Measurements from ENCODE around the gene GSTO2. TPM values are rescaled to one million over a fixed set of nuclear protein-coding genes. Genes with fewer than 3 reads are reported as not detected.

The GSTO2 gene
- total and polyA plus RNA-seq, 2 of the 13 experiments (the other 11 are each of a cell fraction or from before 2014, with no cell fraction given): 2.1 to 7.9 TPM

GRCh38 chr10:104234934-104235333 is 34.0 kb upstream of the GSTO2 start:
- H3K36me3 ChIP-seq (replicated peaks in 1 of 2; ENCODE audit: control insufficient read depth in 1 of 2, insufficient read depth in 2 of 2, low read length in 2 of 2): no peaks in the 10 kb centered on the region
- no peak overlapping the region for H3K4me3 ChIP-seq (replicated peaks in 1 of 3; ENCODE audit: insufficient read depth in 1 of 3, low read depth in 2 of 3, low read length in 3 of 3)
- no peak for DNase-seq (ENCODE audit: low spot score)
- CTCF ChIA-PET (ENCODE audit: low intra/inter-chr PET ratio, low total read pairs): no interaction called here
- H3K9ac ChIP-seq (ENCODE audit: insufficient read depth, low read depth, low read length): no peak overlapping the region
- no peak overlapping the region for H3K27ac ChIP-seq (ENCODE audit: extremely low read length, insufficient read depth, low read length)
- no peaks in the 10 kb centered on the region for H4K20me1 ChIP-seq (ENCODE audit: insufficient read depth, low read length)
- WGBS (ENCODE audit: low lambda C conversion rate): 13% methylated on average over 1 of the region's 1 CpG
- no peak overlapping the region for H2AFZ ChIP-seq (ENCODE audit: low read length)
- peaks cover 21% of the 10 kb centered on the region for H3K4me1 ChIP-seq (ENCODE audit: insufficient read depth, low read length)
- peaks cover 7% of the 10 kb centered on the region for H3K9me3 ChIP-seq (ENCODE audit: low read length)
- H3K4me2 ChIP-seq (ENCODE audit: low read depth, low read length): no peak overlapping the region
- BruUV-seq (replicated peaks): no TSS peak
- POLR2A ChIA-PET: no interaction called here
- no peak for ATAC-seq
- no peaks in the 10 kb centered on the region; a peak in 2 of 5 replicates for H3K27me3 ChIP-seq (ENCODE audit: control insufficient read depth in 1 of 2, insufficient read depth in 2 of 2, low read length in 2 of 2)
- no peak for FAIRE-seq
- in situ Hi-C loops (cut with HindIII; ENCODE audit: extremely low pct_ligation_motif_present, low pct_unique_long_range_greater_than_20kb) (no loop called here), intact Hi-C loops (cut with micrococcal nuclease; ENCODE audit: unreplicated experiment) (no loop called here)
- H3K79me2 ChIP-seq (ENCODE audit: insufficient read depth, low read length): no peaks in the 10 kb centered on the region
- TF ChIP-seq ZMYM3 (CRISPR knock-in tag; IDR thresholded peaks at IDR 0.05): no peak

GRCh38 chr10:104235801-104236200 is 33.2 kb upstream of the GSTO2 start:
- ChIA-PET POLR2A (no interaction called here), CTCF (ENCODE audit: low intra/inter-chr PET ratio, low total read pairs) (no interaction called here)
- Histone ChIP-seq H3K9me3 (ENCODE audit: low read length) (peaks cover 7% of the 10 kb centered on the region), H3K9ac (ENCODE audit: insufficient read depth, low read depth, low read length) (no peak overlapping the region), H2AFZ (ENCODE audit: low read length) (no peak overlapping the region), H4K20me1 (ENCODE audit: insufficient read depth, low read length) (no peaks in the 10 kb centered on the region), H3K4me3 (replicated peaks in 1 of 3; ENCODE audit: insufficient read depth in 1 of 3, low read depth in 2 of 3, low read length in 3 of 3) (no peak overlapping the region), H3K4me1 (ENCODE audit: insufficient read depth, low read length) (peaks cover 20% of the 10 kb centered on the region), H3K36me3 (replicated peaks in 1 of 2; ENCODE audit: control insufficient read depth in 1 of 2, insufficient read depth in 2 of 2, low read length in 2 of 2) (no peaks in the 10 kb centered on the region), H3K27me3 (ENCODE audit: control insufficient read depth in 1 of 2, insufficient read depth in 2 of 2, low read length in 2 of 2) (no peaks in the 10 kb centered on the region; a peak in 2 of 5 replicates), H3K4me2 (ENCODE audit: low read depth, low read length) (no peak overlapping the region), H3K79me2 (ENCODE audit: insufficient read depth, low read length) (no peaks in the 10 kb centered on the region), H3K27ac (ENCODE audit: extremely low read length, insufficient read depth, low read length) (no peak overlapping the region)
- WGBS (ENCODE audit: low lambda C conversion rate): 46% methylated on average over 3 of the region's 3 CpGs
- intact Hi-C loops (cut with micrococcal nuclease; ENCODE audit: unreplicated experiment) (no loop called here), in situ Hi-C loops (cut with HindIII; ENCODE audit: extremely low pct_ligation_motif_present, low pct_unique_long_range_greater_than_20kb) (no loop called here)
- BruUV-seq (replicated peaks): no TSS peak
- ATAC-seq: no peak
- no peak for DNase-seq (ENCODE audit: low spot score)
- FAIRE-seq: no peak
- TF ChIP-seq HOXA5 (CRISPR knock-in tag; IDR thresholded peaks at IDR 0.05) (no peak), HIVEP1 (CRISPR knock-in tag; IDR thresholded peaks at IDR 0.05) (no peak), NR3C1 (CRISPR knock-in tag; IDR thresholded peaks at IDR 0.05) (no peak), ZNF556 (CRISPR knock-in tag; IDR thresholded peaks at IDR 0.05; ENCODE audit: borderline replicate concordance) (no peak), BATF2 (CRISPR knock-in tag; IDR thresholded peaks at IDR 0.05) (no peak), ZNF431 (CRISPR knock-in tag; IDR thresholded peaks at IDR 0.05; ENCODE audit: borderline replicate concordance, low read depth) (no peak), JDP2 (CRISPR knock-in tag; IDR thresholded peaks at IDR 0.05; ENCODE audit: borderline replicate concordance) (no peak), ZNF790 (CRISPR knock-in tag; IDR thresholded peaks at IDR 0.05; ENCODE audit: borderline replicate concordance) (no peak)

Measured in HepG2 (cell line).